LNCAP (cell line): ENCODE data around the gene NHLH1.

ENCODE experiments used
- CTCF ChIP-seq: fragments of 450-650 bp; IDR thresholded peaks from 2 replicates; pipeline ENCODE4 v1.5.1; 2017; ENCODE audit warnings: mild to moderate bottlenecking

The NHLH1 gene

GRCh38 chr1:160418483-160418882 is 51.6 kb downstream of the NHLH1 start:
- no peak for TF ChIP-seq CTCF

- no peak for TF ChIP-seq CTCF
Measured at GRCh38 chr1:160419150-160419837, 52.4 kb downstream of the NHLH1 start.

DNA sequence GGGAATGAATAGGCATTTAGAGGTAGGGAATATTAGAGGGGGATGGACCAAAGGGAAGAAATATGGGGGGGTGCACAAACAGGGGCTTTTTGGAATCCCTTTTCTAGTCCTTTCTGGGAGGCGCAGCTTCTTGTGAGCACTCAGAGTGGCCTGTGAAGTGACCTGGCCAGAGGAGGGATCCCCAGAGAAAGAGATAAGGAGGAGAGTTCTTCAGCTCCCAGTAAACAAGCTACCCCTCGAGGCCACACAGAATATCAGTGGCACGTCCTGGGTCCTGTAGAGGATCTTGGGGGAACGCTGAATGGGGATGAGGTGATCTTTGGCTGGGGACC is 52.9 kb downstream of the NHLH1 start:
- no peak for TF ChIP-seq CTCF

DNA sequence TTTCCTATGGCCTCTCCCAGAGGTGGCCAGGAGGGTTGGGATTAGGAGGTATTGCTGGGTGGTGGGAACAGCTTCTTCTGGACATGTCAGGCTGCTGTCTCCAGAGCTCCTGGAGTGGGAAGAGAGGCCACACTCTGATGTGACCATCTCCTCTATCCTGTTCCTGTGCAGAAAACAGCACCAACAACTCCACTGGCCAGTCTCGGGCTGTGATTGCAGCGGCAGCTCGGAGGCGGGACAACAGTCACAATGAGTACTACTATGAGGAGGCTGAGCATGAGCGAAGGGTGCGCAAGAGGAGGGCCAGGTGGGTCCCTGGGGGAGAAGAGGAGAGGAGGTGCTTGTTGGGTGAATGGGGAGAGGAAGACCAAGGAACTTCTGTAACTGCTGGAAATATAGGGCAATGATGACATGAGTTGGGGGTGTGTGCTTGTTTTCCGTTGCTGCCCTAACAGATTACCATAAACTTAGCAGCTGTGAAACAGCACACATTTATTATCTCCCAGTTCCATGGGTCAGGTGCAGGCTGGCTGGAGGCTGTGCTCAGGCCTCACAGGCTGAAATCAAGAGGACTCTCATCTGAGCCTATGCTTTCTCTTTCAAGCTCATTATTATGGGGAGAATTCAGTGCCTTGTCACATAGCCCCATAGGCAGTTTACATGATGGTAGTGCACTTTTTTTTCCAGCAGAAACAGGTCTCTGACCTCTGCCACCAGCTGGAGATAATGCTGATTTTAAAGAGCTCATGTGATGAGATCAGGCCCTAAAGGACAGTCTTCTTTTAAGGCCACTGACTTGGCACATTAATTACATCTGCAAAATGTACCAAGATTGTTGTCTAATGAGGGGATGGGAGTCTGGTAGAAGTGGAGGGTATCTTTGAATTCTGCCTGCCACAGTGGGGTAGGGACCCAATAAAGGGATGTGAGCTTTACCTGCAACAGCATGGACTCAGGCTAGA is 54.3 kb downstream of the NHLH1 start:
- no peak for TF ChIP-seq CTCF

DNA sequence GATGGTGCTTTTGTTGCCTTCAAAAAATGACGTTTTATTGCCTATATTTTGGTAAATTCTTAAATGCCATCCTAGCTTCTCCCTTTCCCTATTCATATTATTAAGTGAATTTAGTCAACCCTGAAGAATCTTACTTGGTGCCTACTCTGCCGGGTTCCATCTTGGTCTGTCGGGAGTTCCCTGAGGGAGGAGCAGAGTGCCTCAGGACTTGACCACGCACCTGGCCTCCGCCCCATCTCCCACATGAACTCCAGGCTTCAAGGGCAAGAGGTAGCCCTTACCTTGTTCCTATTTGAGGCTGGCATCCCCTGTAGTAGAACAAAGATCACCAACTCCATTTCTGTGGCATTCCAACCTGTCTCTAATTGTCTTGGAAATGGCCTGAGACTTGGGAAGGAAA is 55.0 kb downstream of the NHLH1 start:
- no peak for TF ChIP-seq CTCF
